Measurements from ENCODE around the gene MMP15. TPM values are rescaled to one million over a fixed set of nuclear protein-coding genes. Genes with fewer than 3 reads are reported as not detected.

The MMP15 gene
- total RNA-seq, 1 donor from 2014 or later, result 69.9 TPM

DNA sequence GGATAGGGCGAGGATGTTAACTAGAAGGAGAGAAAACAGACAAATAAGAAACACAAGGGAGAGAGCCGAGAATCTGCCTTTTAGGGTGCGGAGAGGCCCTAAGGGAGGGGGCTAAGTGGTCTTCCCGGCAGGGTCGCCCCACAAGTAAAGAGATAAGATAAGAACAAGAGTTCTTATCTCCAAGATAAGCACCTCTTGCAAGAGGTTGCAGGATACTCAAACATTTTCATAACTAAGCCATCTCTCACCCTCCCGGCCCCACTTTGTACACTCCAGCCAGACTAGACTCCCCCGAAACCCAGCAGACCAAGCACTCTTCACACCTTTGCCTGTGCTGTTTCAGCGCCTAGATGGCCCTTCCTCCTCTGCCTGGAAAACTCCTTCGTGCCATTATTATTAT, 39.4 kb upstream of the MMP15 start:
- no peak for DNase-seq
- Mint-ChIP-seq H3K4me1 (ENCODE audit: low read depth, unreplicated experiment) (peaks cover 2% of the 10 kb centered on the region), H3K4me3 (ENCODE audit: unreplicated experiment) (peak overlapping the region; percentile 92)

DNA sequence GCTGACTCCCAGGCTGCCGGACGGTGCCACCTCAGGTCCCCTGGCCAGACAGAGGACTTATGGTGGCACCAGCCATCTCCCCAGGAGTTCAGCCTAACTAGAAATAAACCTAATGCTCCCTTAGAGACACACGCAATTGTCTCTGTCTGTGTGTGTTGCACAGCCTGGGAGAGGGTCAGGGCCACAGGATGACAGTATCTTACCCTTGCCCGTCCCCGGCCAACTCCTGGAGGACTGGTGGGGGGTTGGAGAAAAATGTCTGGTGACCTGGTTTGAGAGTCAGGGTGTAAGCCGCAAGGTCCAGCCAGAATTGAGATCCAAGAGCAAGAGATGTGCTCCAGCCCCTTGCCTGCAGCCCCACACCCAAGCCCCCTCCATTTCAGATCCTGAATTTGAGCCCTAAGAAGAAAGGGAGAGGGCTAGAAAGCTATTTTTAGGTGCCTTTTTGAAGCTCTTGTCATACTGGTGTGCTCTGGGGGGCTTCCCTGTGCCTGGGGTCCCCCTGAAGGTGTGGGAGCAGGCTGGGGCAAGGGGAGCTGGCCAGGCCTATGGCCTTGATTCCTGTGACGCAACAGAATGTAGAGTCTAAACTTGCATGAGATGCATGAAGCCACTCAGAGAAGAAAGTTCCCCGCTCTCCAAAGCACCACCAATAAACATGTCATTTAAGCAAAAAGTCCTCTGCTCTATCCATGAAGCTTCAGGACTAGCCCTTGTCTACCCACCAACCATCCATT, 37.9 kb upstream of the MMP15 start:
- H3K4me3 Mint-ChIP-seq (ENCODE audit: unreplicated experiment), result no peak overlapping the region
- H3K4me1 Mint-ChIP-seq (ENCODE audit: low read depth, unreplicated experiment), result peaks cover 3% of the 10 kb centered on the region
- peaks cover 4% of the 10 kb centered on the region for H3K36me3 Mint-ChIP-seq (ENCODE audit: unreplicated experiment)
- no peak overlapping the region for H3K27ac Mint-ChIP-seq (ENCODE audit: unreplicated experiment)
- TF ChIP-seq, protein P1, sequence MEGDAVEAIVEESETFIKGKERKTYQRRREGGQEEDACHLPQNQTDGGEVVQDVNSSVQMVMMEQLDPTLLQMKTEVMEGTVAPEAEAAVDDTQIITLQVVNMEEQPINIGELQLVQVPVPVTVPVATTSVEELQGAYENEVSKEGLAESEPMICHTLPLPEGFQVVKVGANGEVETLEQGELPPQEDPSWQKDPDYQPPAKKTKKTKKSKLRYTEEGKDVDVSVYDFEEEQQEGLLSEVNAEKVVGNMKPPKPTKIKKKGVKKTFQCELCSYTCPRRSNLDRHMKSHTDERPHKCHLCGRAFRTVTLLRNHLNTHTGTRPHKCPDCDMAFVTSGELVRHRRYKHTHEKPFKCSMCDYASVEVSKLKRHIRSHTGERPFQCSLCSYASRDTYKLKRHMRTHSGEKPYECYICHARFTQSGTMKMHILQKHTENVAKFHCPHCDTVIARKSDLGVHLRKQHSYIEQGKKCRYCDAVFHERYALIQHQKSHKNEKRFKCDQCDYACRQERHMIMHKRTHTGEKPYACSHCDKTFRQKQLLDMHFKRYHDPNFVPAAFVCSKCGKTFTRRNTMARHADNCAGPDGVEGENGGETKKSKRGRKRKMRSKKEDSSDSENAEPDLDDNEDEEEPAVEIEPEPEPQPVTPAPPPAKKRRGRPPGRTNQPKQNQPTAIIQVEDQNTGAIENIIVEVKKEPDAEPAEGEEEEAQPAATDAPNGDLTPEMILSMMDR (IDR thresholded peaks at IDR 0.05; ENCODE audit: partially characterized antibody, unreplicated experiment), result no peak
- peaks cover 3% of the 10 kb centered on the region for H3K9me3 Mint-ChIP-seq (ENCODE audit: unreplicated experiment)
- peak; percentile 5 for DNase-seq
- peaks cover 5% of the 10 kb centered on the region for H3K27me3 Mint-ChIP-seq (ENCODE audit: unreplicated experiment)

More for the DNA sequence above, 39.4 kb upstream of the MMP15 start:
- peaks cover 5% of the 10 kb centered on the region for H3K27me3 Mint-ChIP-seq (ENCODE audit: unreplicated experiment)
- peaks cover 3% of the 10 kb centered on the region for H3K9me3 Mint-ChIP-seq (ENCODE audit: unreplicated experiment)
- TF ChIP-seq, protein P1 (IDR thresholded peaks at IDR 0.05; ENCODE audit: partially characterized antibody, unreplicated experiment), result no peak
- peaks cover 4% of the 10 kb centered on the region for H3K36me3 Mint-ChIP-seq (ENCODE audit: unreplicated experiment)
- no peak overlapping the region for H3K27ac Mint-ChIP-seq (ENCODE audit: unreplicated experiment)

DNA sequence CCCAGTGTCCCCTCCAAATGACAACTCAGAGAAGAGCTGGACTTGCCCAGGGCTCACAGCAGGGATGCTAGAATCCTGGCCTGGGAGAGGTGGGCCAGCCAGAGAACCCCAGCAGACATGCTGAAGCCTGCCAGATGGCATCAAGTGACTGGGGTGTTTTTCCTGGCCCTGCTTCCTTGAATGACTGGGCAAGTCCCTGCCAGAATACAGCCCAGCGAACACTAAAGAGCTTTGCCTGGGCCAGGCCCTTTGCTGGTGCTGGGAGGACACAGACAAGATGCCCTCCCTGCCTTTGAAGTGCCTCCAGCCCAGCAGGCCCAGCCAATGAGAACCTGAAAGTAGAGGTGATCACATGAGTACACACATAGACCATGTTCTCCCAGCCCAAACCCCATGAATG, 36.6 kb upstream of the MMP15 start:
- H3K9me3 Mint-ChIP-seq (ENCODE audit: unreplicated experiment), result peaks cover 3% of the 10 kb centered on the region
- peak; percentile 8 for DNase-seq
- no peak overlapping the region for H3K4me3 Mint-ChIP-seq (ENCODE audit: unreplicated experiment)
- peaks cover 4% of the 10 kb centered on the region for H3K36me3 Mint-ChIP-seq (ENCODE audit: unreplicated experiment)
- TF ChIP-seq, protein P1 (IDR thresholded peaks at IDR 0.05; ENCODE audit: partially characterized antibody, unreplicated experiment), result no peak
- H3K27me3 Mint-ChIP-seq (ENCODE audit: unreplicated experiment), result peaks cover 5% of the 10 kb centered on the region
- H3K27ac Mint-ChIP-seq (ENCODE audit: unreplicated experiment), result no peak overlapping the region
- peaks cover 3% of the 10 kb centered on the region for H3K4me1 Mint-ChIP-seq (ENCODE audit: low read depth, unreplicated experiment)

DNA sequence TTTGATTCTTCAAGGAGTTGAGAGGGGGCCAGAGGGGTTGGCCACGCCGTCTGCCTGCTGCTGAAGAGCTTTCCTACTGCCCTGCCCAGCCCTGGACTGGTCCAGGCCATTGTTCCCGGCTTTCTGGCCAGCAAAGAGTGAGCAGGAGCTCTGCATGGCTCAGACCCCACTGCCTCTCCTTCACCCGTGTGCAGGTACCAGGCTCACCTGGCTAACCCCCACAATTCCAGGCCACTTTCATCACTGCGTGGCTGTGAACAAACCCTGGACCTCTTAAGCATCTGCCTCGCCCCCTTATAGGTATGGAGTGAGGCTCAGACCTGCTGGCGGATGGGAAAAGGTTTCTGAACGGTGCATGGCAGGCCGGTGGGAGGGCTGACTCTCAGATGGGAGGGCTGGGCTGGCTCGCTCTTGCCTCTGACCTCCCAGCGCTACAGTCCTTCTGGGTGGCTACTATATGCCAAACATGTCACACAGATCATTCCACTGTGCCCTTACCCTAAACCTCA, 33.9 kb upstream of the MMP15 start:
- peaks cover 3% of the 10 kb centered on the region for H3K4me1 Mint-ChIP-seq (ENCODE audit: low read depth, unreplicated experiment)
- H3K36me3 Mint-ChIP-seq (ENCODE audit: unreplicated experiment), result peaks cover 4% of the 10 kb centered on the region
- TF ChIP-seq, protein P1 (IDR thresholded peaks at IDR 0.05; ENCODE audit: partially characterized antibody, unreplicated experiment), result no peak
- H3K27ac Mint-ChIP-seq (ENCODE audit: unreplicated experiment), result no peak overlapping the region
- DNase-seq, result peak; percentile 10
- H3K9me3 Mint-ChIP-seq (ENCODE audit: unreplicated experiment), result peaks cover 6% of the 10 kb centered on the region
- no peak overlapping the region for H3K4me3 Mint-ChIP-seq (ENCODE audit: unreplicated experiment)
- no peaks in the 10 kb centered on the region for H3K27me3 Mint-ChIP-seq (ENCODE audit: unreplicated experiment)

DNA sequence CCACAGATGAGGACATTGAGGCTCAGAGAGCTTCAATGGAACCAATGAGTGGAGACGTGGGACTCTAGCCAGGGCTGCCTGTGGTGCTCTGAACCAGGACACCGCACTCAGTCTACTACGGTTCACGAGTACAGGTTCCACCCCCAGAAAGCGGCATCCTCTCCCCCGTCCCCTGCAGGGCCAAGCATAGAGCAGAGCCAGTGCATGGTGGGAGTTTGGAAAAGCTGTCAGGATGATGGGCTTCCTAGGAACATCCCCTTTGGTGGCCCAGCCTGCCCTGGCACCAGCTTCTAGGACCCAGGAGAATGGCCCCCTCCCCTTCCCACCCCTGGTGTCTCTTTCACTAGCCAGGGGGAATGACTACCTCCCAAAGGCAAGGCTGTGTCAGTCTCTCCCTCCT, 33.5 kb upstream of the MMP15 start:
- Mint-ChIP-seq H3K36me3 (ENCODE audit: unreplicated experiment) (peaks cover under 1% of the 10 kb centered on the region), H3K4me3 (ENCODE audit: unreplicated experiment) (no peak overlapping the region), H3K4me1 (ENCODE audit: low read depth, unreplicated experiment) (peaks cover 3% of the 10 kb centered on the region), H3K9me3 (ENCODE audit: unreplicated experiment) (peaks cover 6% of the 10 kb centered on the region), H3K27ac (ENCODE audit: unreplicated experiment) (no peak overlapping the region), H3K27me3 (ENCODE audit: unreplicated experiment) (no peaks in the 10 kb centered on the region)
- peak; percentile 8 for DNase-seq
- TF ChIP-seq, protein P1 (IDR thresholded peaks at IDR 0.05; ENCODE audit: partially characterized antibody, unreplicated experiment), result no peak

Measured in glutamatergic neuron (in vitro differentiated cells).